IMR-90 (cell line): ENCODE measurements around the gene CA7. TPM values are rescaled to one million over a fixed set of nuclear protein-coding genes. Genes with fewer than 3 reads are reported as not detected.

Experiments
- ATAC-seq: fragments of 200-7000 bp; cut with Tn5 transposase; 2 replicates; pipeline ENCODE4 v1.9.1; 2020; ENCODE audit warnings: low read depth, mild to moderate bottlenecking, moderate library complexity
- BruUV-seq: library from RNA; stranded (reverse); fragments of 400-500 nt; replicated peaks from 2 replicates; lab custom pipeline; 2021; lab: Mats Ljungman, UMichigan
- CTCF ChIA-PET: fragments of 300-600 bp; formaldehyde crosslinking; extraction: SDS; loops from one replicate; lab custom pipeline; 2021; ENCODE audit warnings: antibody characterized with exemption; lab: Yijun Ruan, JAX
- POLR2A ChIA-PET: fragments of 300-600 bp; sonication (Branson Sonifier 250); formaldehyde crosslinking; loops from one replicate; lab custom pipeline; 2022; ENCODE audit warnings: antibody characterized with exemption; ENCODE audit not compliant: unreplicated experiment; lab: Charles Lee
- DNase-seq: peaks from one replicate; pipeline ENCODE4 v3.0.0; 2013
- H2AFZ ChIP-seq: replicated peaks from 2 replicates; pipeline ENCODE3; 2013; ENCODE audit warnings: low read length, mild to moderate bottlenecking; ENCODE audit not compliant: poor library complexity
- H2AK5ac ChIP-seq: 2 replicates; pipeline ENCODE4 v1.6.1; 2013; ENCODE audit warnings: low read depth, low read length, inconsistent platforms
- H2AK9ac ChIP-seq: replicated peaks from 2 replicates; pipeline ENCODE3; 2013; ENCODE audit warnings: mild to moderate bottlenecking, low read depth, low read length, moderate library complexity; ENCODE audit not compliant: poor library complexity
- H2BK120ac ChIP-seq: 2 replicates; pipeline ENCODE4 v1.6.1; 2013; ENCODE audit warnings: low read depth, low read length, inconsistent platforms
- H2BK15ac ChIP-seq: 3 replicates; pipeline ENCODE4 v1.6.1; 2013; ENCODE audit warnings: low read depth, low read length, inconsistent platforms
- H2BK20ac ChIP-seq: 2 replicates; pipeline ENCODE4 v1.6.1; 2013; ENCODE audit warnings: low read depth, mild to moderate bottlenecking, inconsistent platforms, low read length, moderate library complexity
- H2BK5ac ChIP-seq: 2 replicates; pipeline ENCODE4 v1.6.1; 2013; ENCODE audit warnings: mild to moderate bottlenecking, low read depth, low read length, inconsistent platforms; ENCODE audit not compliant: poor library complexity, severe bottlenecking
- H3K14ac ChIP-seq: replicated peaks from 2 replicates; pipeline ENCODE4 v1.6.1; 2013; ENCODE audit warnings: low read depth, low read length, inconsistent platforms
- H3K18ac ChIP-seq: 2 replicates; pipeline ENCODE4 v1.6.1; 2013; ENCODE audit warnings: low read depth, low read length, control low read depth
- H3K23ac ChIP-seq: 2 replicates; pipeline ENCODE4 v1.6.1; 2013; ENCODE audit warnings: low read depth, low read length, inconsistent platforms
- H3K27ac ChIP-seq: 2 replicates; pipeline ENCODE4 v1.5.1; 2013; ENCODE audit warnings: mild to moderate bottlenecking, control low read depth, low read length; ENCODE audit not compliant: insufficient read depth
- H3K27me3 ChIP-seq: 2 replicates; pipeline ENCODE4 v1.6.1; 2013; ENCODE audit warnings: low read length; ENCODE audit not compliant: control insufficient read depth, insufficient read depth
- H3K36me3 ChIP-seq: 2 replicates; pipeline ENCODE4 v1.6.1; 2013; ENCODE audit warnings: low read length, mixed read lengths; ENCODE audit not compliant: control insufficient read depth, insufficient read depth
- H3K4ac ChIP-seq: 2 replicates; pipeline ENCODE4 v1.6.1; 2013; ENCODE audit warnings: low read depth, low read length, inconsistent platforms
- H3K4me1 ChIP-seq: 2 replicates; pipeline ENCODE4 v1.6.1; 2013; ENCODE audit warnings: low read length, mixed read lengths; ENCODE audit not compliant: control insufficient read depth, insufficient read depth
- H3K4me2 ChIP-seq: 2 replicates; pipeline ENCODE4 v1.6.1; 2013; ENCODE audit warnings: low read depth, mild to moderate bottlenecking, control low read depth, low read length, moderate library complexity
- H3K4me3 ChIP-seq: 2 replicates; pipeline ENCODE4 v1.5.1; 2013; ENCODE audit warnings: low read depth, mild to moderate bottlenecking, control low read depth, low read length, moderate library complexity; ENCODE audit not compliant: insufficient read depth
- H3K56ac ChIP-seq: 2 replicates; pipeline ENCODE4 v1.6.1; 2013; ENCODE audit warnings: low read length, inconsistent platforms; ENCODE audit not compliant: insufficient read depth; ENCODE audit errors: extremely low read depth
- H3K79me1 ChIP-seq, 2 experiments: 2 replicates each; pipeline ENCODE4 v1.6.1; 2013; ENCODE audit warnings: low read length in 2 of 2, inconsistent platforms in 1 of 2, low read depth in 1 of 2
- H3K9ac ChIP-seq: 2 replicates; pipeline ENCODE4 v1.6.1; 2013; ENCODE audit warnings: low read depth, low read length, control low read depth
- H3K9me1 ChIP-seq: 2 replicates; pipeline ENCODE4 v1.6.1; 2013; ENCODE audit warnings: low read length, inconsistent platforms; ENCODE audit not compliant: insufficient read depth
- H3K9me3 ChIP-seq: 2 replicates; pipeline ENCODE4 v1.6.1; 2013; ENCODE audit warnings: low read length; ENCODE audit not compliant: control insufficient read depth, insufficient read depth
- H4K20me1 ChIP-seq: 2 replicates; pipeline ENCODE4 v1.6.1; 2013; ENCODE audit warnings: low read length, inconsistent platforms; ENCODE audit not compliant: insufficient read depth
- H4K5ac ChIP-seq: 2 replicates; pipeline ENCODE4 v1.6.1; 2013; ENCODE audit warnings: mild to moderate bottlenecking, low read depth, low read length, control low read depth
- H4K8ac ChIP-seq, 2 experiments: 2 replicates each; pipeline ENCODE4 v1.6.1; 2013; ENCODE audit warnings: low read depth in 2 of 2, low read length in 2 of 2, control low read depth in 1 of 2, inconsistent platforms in 1 of 2
- H4K91ac ChIP-seq: 2 replicates; pipeline ENCODE4 v1.6.1; 2013; ENCODE audit warnings: low read depth, low read length, inconsistent platforms; ENCODE audit not compliant: insufficient read depth
- BHLHE40 ChIP-seq: fragments of 150-350 bp; IDR thresholded peaks from 2 replicates; pipeline ENCODE4 v1.6.1; 2016; ENCODE audit warnings: mild to moderate bottlenecking, low read depth, low read length
- CHD1 ChIP-seq: IDR thresholded peaks from 2 replicates; pipeline ENCODE4 v1.6.1; 2012; ENCODE audit warnings: low read depth, low read length, improper control_type of control experiment
- ELK1 ChIP-seq: fragments of 150-350 bp; IDR thresholded peaks from 2 replicates; pipeline ENCODE4 v1.6.1; 2016; ENCODE audit warnings: low read depth, mild to moderate bottlenecking, low read length, moderate library complexity, borderline replicate concordance
- MAFK ChIP-seq: IDR thresholded peaks from 2 replicates; pipeline ENCODE4 v1.6.1; 2012; ENCODE audit warnings: low read depth, low read length, improper control_type of control experiment
- MAZ ChIP-seq: IDR thresholded peaks from 2 replicates; pipeline ENCODE4 v1.6.1; 2012; ENCODE audit warnings: low read depth, mild to moderate bottlenecking, low read length, improper control_type of control experiment, moderate library complexity, borderline replicate concordance
- MXI1 ChIP-seq: IDR thresholded peaks from 2 replicates; pipeline ENCODE4 v1.6.1; 2012; ENCODE audit warnings: low read depth, mild to moderate bottlenecking, low read length, moderate library complexity, borderline replicate concordance
- NFE2L2 ChIP-seq: fragments of 150-350 bp; IDR thresholded peaks from 2 replicates; pipeline ENCODE4 v1.6.1; 2016; ENCODE audit warnings: low read depth, mild to moderate bottlenecking, low read length
- RAD21 ChIP-seq: IDR thresholded peaks from 2 replicates; pipeline ENCODE4 v1.6.1; 2012; ENCODE audit warnings: low read length, improper control_type of control experiment
- RCOR1 ChIP-seq: IDR thresholded peaks from 2 replicates; pipeline ENCODE4 v1.6.1; 2012; ENCODE audit warnings: mild to moderate bottlenecking, low read length, improper control_type of control experiment; ENCODE audit not compliant: insufficient replicate concordance
- RFX5 ChIP-seq: IDR thresholded peaks from 2 replicates; pipeline ENCODE4 v1.8.0; 2012; ENCODE audit warnings: low read depth, mild to moderate bottlenecking, low read length, moderate library complexity
- SMC3 ChIP-seq: fragments of 150-350 bp; IDR thresholded peaks from 2 replicates; pipeline ENCODE4 v1.6.1; 2016; ENCODE audit warnings: low read depth, mild to moderate bottlenecking, antibody characterized with exemption, low read length, moderate library complexity
- USF2 ChIP-seq: fragments of 150-350 bp; IDR thresholded peaks from 2 replicates; pipeline ENCODE4 v1.6.1; 2017; ENCODE audit warnings: mild to moderate bottlenecking, antibody characterized with exemption, low read length, low read depth
- WGBS, 2 experiments: methylation state at CpG; one replicate each; pipeline versions ENCODE4 v1.1.5 to v1.1.7; 2013; ENCODE audit warnings: missing lambda C conversion rate in 2 of 2; ENCODE audit not compliant: insufficient read length in 1 of 2; ENCODE audit errors: extremely low coverage in 2 of 2; 5-methylcytosine and 5-hydroxymethylcytosine counted together
- dilution Hi-C: fragments of 300-500 bp; cut with HindIII; formaldehyde crosslinking; loops from one replicate; pipeline ENCODE4 v1.14.3; 2018; ENCODE audit warnings: low sequenced_read_pairs; ENCODE audit not compliant: unreplicated experiment
- in situ Hi-C: fragments of 300-500 bp; cut with MboI; formaldehyde crosslinking; loops from 3 replicates; pipeline ENCODE4 v1.14.3; 2019; ENCODE audit warnings: low sequenced_read_pairs, inconsistent platforms, mixed read lengths
- intact Hi-C: fragments of 100-400 bp; cut with micrococcal nuclease; formaldehyde crosslinking; loops from 2 replicates; pipeline ENCODE4 v1.10.0; 2022
- polyA plus RNA-seq, 3 experiments: library from polyadenylated mRNA; depleted of rRNA; stranded (reverse); fragments of >200 nt; gene quantifications; 2 replicates each; pipeline ENCODE4 v1.2.3, GENCODE V29; 2012; ENCODE audit warnings: low replicate concordance in 1 of 3
- total RNA-seq: library from RNA; depleted of rRNA; stranded (reverse); fragments of >200 nt; gene quantifications from 2 replicates; pipeline ENCODE4 v1.2.3, GENCODE V29; 2012

Gene CA7
- total and polyA plus RNA-seq, 2 of the 4 experiments (the other 2 are of a cell fraction), result not detected

- Histone ChIP-seq H2AK5ac (no peak overlapping the region), H3K4me2 (no peak overlapping the region), H3K36me3 (peaks cover 30% of the 10 kb centered on the region), H2BK120ac (no peak overlapping the region), H2AK9ac (no peak overlapping the region), H3K27ac (no peak overlapping the region), H3K9me1 (no peaks in the 10 kb centered on the region), H3K14ac (no peak overlapping the region), H2BK5ac (no peak overlapping the region), H3K79me1 (no peaks in the 10 kb centered on the region), H3K9ac (no peak overlapping the region), H4K5ac (no peak overlapping the region), H3K18ac (no peak overlapping the region), H3K4ac (no peak overlapping the region), H2BK15ac (no peak overlapping the region), H3K4me1 (no peaks in the 10 kb centered on the region), H3K4me3 (no peak overlapping the region), H4K8ac (no peak overlapping the region), H2BK20ac (no peak overlapping the region), H3K56ac (no peak overlapping the region), H4K20me1 (no peaks in the 10 kb centered on the region), H2AFZ (no peak overlapping the region), H3K23ac (no peak overlapping the region), H3K9me3 (no peaks in the 10 kb centered on the region), H4K91ac (no peak overlapping the region), H3K27me3 (no peaks in the 10 kb centered on the region)
- ChIA-PET POLR2A (no interaction called here), CTCF (no interaction called here)
- in situ Hi-C loops (no loop called here), dilution Hi-C loops (no loop called here), intact Hi-C loops (no loop called here)
- no TSS peak for BruUV-seq
- DNase-seq, result no peak
- TF ChIP-seq CHD1 (no peak), NFE2L2 (no peak), BHLHE40 (no peak), MAFK (no peak), MAZ (no peak), ELK1 (no peak), SMC3 (no peak), RCOR1 (no peak), USF2 (no peak), MXI1 (no peak), RAD21 (no peak), RFX5 (no peak)
- 90% methylated on average over 2 of the region's 7 CpGs; no CpG with 5 or more reads in 1 of the 2 experiments for WGBS, 2 experiments
- ATAC-seq, result no peak
Measured at GRCh38 chr16:66811043-66811442, 33.2 kb upstream of the CA7 start.
